Liver (tissue), 9 donors: ENCODE results near the gene TBC1D7. TPM values are rescaled to one million over a fixed set of nuclear protein-coding genes. Genes with fewer than 3 reads are reported as not detected.

Experiments used
- DNase-seq: peaks from one replicate; pipeline ENCODE4 v3.0.0-alpha.2; 2017; ENCODE audit warnings: low spot score
- H3K27ac ChIP-seq, 2 donors: one replicate each; pipeline ENCODE4 v1.7.0; 2013; ENCODE audit warnings: inconsistent platforms in 2 of 2, low read length in 2 of 2, control low read depth in 1 of 2, low read depth in 1 of 2, mild to moderate bottlenecking in 1 of 2
- H3K27me3 ChIP-seq, 4 donors: one replicate each; pipeline versions ENCODE4 v1.6.1 to v1.7.0; 2013; ENCODE audit warnings: low read length in 3 of 4, inconsistent platforms in 1 of 4, mild to moderate bottlenecking in 1 of 4, moderate library complexity in 1 of 4; ENCODE audit not compliant: control insufficient read depth in 4 of 4, insufficient read depth in 4 of 4
- H3K36me3 ChIP-seq, 4 donors: one replicate each; pipeline versions ENCODE4 v1.6.1 to v1.7.0; 2013; ENCODE audit warnings: low read length in 3 of 4, mild to moderate bottlenecking in 3 of 4, low read depth in 1 of 4, moderate library complexity in 1 of 4; ENCODE audit not compliant: control insufficient read depth in 4 of 4, insufficient read depth in 3 of 4
- H3K4me1 ChIP-seq, 4 donors: one replicate each; pipeline versions ENCODE4 v1.6.1 to v1.7.0; 2013; ENCODE audit warnings: low read length in 3 of 4, mild to moderate bottlenecking in 3 of 4, moderate library complexity in 1 of 4; ENCODE audit not compliant: control insufficient read depth in 4 of 4, insufficient read depth in 4 of 4
- H3K4me3 ChIP-seq, 3 donors: one replicate each; pipeline versions ENCODE4 v1.6.1 to v1.7.0; 2013; ENCODE audit warnings: low read length in 3 of 3, control low read depth in 1 of 3, low read depth in 1 of 3, mild to moderate bottlenecking in 1 of 3
- H3K9ac ChIP-seq, 2 donors: one replicate each; pipeline ENCODE4 v1.7.0; 2013; ENCODE audit warnings: low read length in 2 of 2, mild to moderate bottlenecking in 2 of 2, moderate library complexity in 2 of 2, control low read depth in 1 of 2, low read depth in 1 of 2
- H3K9me3 ChIP-seq, 4 donors: one replicate each; pipeline versions ENCODE4 v1.6.1 to v1.7.0; 2013; ENCODE audit warnings: low read length in 3 of 4; ENCODE audit not compliant: control insufficient read depth in 4 of 4
- CTCF ChIP-seq: fragments of 150-350 bp; IDR thresholded peaks from 2 replicates; pipeline ENCODE4 v1.5.1; 2017; ENCODE audit warnings: improper control_type of control experiment, low read depth, low read length; ENCODE audit not compliant: missing input control
- FOXA1 ChIP-seq: IDR thresholded peaks from 2 replicates; pipeline ENCODE4 v1.6.1; 2016; ENCODE audit warnings: antibody characterized with exemption
- FOXA2 ChIP-seq: IDR thresholded peaks from 2 replicates; pipeline ENCODE4 v1.6.1; 2016; ENCODE audit warnings: antibody characterized with exemption
- GABPA ChIP-seq, 2 donors: IDR thresholded peaks in 1 of 2; conservative IDR thresholded peaks in 1 of 2; 2 replicates each; pipeline ENCODE4 v1.6.1; 2016; ENCODE audit warnings: antibody characterized with exemption in 2 of 2, mild to moderate bottlenecking in 1 of 2, moderate library complexity in 1 of 2
- HNF4A ChIP-seq, 2 donors: conservative IDR thresholded peaks; 2 replicates each; pipeline ENCODE4 v1.6.1; 2016; ENCODE audit warnings: antibody characterized with exemption in 2 of 2, mild to moderate bottlenecking in 2 of 2
- NR2F2 ChIP-seq: IDR thresholded peaks from 2 replicates; pipeline ENCODE4 v1.6.1; 2016; ENCODE audit warnings: antibody characterized with exemption
- RAD21 ChIP-seq, 2 donors: IDR thresholded peaks; 2 replicates each; pipeline ENCODE4 v1.6.1; 2016; ENCODE audit warnings: antibody characterized with exemption in 2 of 2, mild to moderate bottlenecking in 2 of 2
- REST ChIP-seq: IDR thresholded peaks from 2 replicates; pipeline ENCODE4 v1.6.1; 2016; ENCODE audit warnings: antibody characterized with exemption, mild to moderate bottlenecking
- RXRA ChIP-seq, 2 donors: IDR thresholded peaks; 2 replicates each; pipeline ENCODE4 v1.6.1; 2017 to 2018; ENCODE audit warnings: antibody characterized with exemption in 2 of 2, mild to moderate bottlenecking in 1 of 2
- SP1 ChIP-seq: IDR thresholded peaks from 2 replicates; pipeline ENCODE4 v1.6.1; 2018; ENCODE audit warnings: antibody characterized with exemption, mild to moderate bottlenecking
- TAF1 ChIP-seq: conservative IDR thresholded peaks from 2 replicates; pipeline ENCODE4 v1.6.1; 2016; ENCODE audit warnings: antibody characterized with exemption, mild to moderate bottlenecking
- ZBTB33 ChIP-seq: IDR thresholded peaks from 2 replicates; pipeline ENCODE4 v1.6.1; 2016; ENCODE audit warnings: antibody characterized with exemption
- WGBS: extraction: QIAGEN DNeasy Blood & Tissue Kit; methylation state at CpG from one replicate; pipeline ENCODE4 v1.1.7; 2013; 5-methylcytosine and 5-hydroxymethylcytosine counted together
- polyA plus RNA-seq, 2 donors: library from polyadenylated mRNA; stranded (reverse) in 1 of 2; unstranded in 1 of 2; fragments of 200-250 nt in 1 of 2; fragments of >200 nt in 1 of 2; fragmentation: Nextera tagmentation in 1 of 2; extraction: Ambion mirVana in 1 of 2; gene quantifications; one replicate each; pipeline versions ENCODE4 v1.2.1 to v1.2.3, GENCODE V29; 2013 to 2015
- total RNA-seq, 2 donors: library from RNA; depleted of rRNA; stranded (reverse); fragments of >200 nt; gene quantifications; one replicate each; pipeline ENCODE4 v1.2.3, GENCODE V29; 2014
- TF ChIP-seq, protein P1 (sequence below): IDR thresholded peaks from 2 replicates; pipeline ENCODE4 v1.6.1; 2016; ENCODE audit warnings: antibody characterized with exemption
- donor health status: healthy.
- donor health status: healthy.
- donor health status: healthy.
- donor health status: healthy.
- donor health status: healthy.

Gene TBC1D7
- total and polyA plus RNA-seq, 4 donors, result 9.6 to 18.8 (median 10.6) TPM

DNA sequence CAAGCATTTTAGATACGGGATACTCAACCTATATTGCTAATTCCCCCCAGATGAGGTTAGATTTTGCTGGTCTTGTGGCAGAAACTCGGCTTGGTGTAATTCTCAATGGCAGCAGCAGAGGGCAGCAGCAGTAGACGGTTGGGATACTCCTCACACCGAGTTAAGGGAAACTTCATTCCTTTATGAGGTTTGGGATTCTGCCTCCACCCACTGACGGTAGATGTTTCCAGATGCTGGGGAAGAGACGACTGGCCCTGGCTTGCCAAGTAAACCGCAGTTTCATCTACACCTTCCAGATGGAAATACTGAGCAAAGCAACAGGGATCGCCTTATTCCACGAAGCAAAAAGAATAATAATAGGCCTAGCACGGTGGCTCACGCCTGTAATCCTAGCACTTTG, 8.2 kb upstream of the TBC1D7 start:
- DNase-seq, result peak; percentile 90
- no peak overlapping the region for H3K9ac ChIP-seq
- no peak overlapping the region for H3K4me3 ChIP-seq
- no peaks in the 10 kb centered on the region for H3K9me3 ChIP-seq
- no peaks in the 10 kb centered on the region for H3K4me1 ChIP-seq
- no peaks in the 10 kb centered on the region for H3K27me3 ChIP-seq
- H3K27ac ChIP-seq, result no peak overlapping the region
- TF ChIP-seq, protein P1, sequence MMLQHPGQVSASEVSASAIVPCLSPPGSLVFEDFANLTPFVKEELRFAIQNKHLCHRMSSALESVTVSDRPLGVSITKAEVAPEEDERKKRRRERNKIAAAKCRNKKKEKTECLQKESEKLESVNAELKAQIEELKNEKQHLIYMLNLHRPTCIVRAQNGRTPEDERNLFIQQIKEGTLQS, result no peak
- TF ChIP-seq REST (no peak), NR2F2 (no peak), ZBTB33 (no peak), FOXA2 (no peak), FOXA1 (no peak), TAF1 (no peak), SP1 (no peak), GABPA (IDR thresholded peaks at IDR 0.05 in 1 of 2, conservative IDR thresholded peaks at IDR 0.05 in 1 of 2) (no peak), RAD21 (IDR thresholded peaks at IDR 0.05) (peak; percentile 98 to 100), RXRA (IDR thresholded peaks at IDR 0.05) (peak in 1 of 2 donors; percentile 11), CTCF (peak; percentile 96), HNF4A (conservative IDR thresholded peaks at IDR 0.05) (no peak)
- no peaks in the 10 kb centered on the region for H3K36me3 ChIP-seq
- WGBS, result 35% methylated on average over 11 of the region's 11 CpGs

GRCh38 chr6:13334953-13335352, 6.6 kb upstream of the TBC1D7 start:
- no peaks in the 10 kb centered on the region for H3K9me3 ChIP-seq
- no peak overlapping the region for H3K27ac ChIP-seq
- no peaks in the 10 kb centered on the region for H3K36me3 ChIP-seq
- H3K4me1 ChIP-seq, result no peaks in the 10 kb centered on the region
- 73% methylated on average over 3 of the region's 3 CpGs for WGBS
- TF ChIP-seq RAD21 (IDR thresholded peaks at IDR 0.05), result no peak
- no peak for TF ChIP-seq RXRA (IDR thresholded peaks at IDR 0.05)
- no peak for TF ChIP-seq FOXA2
- H3K4me3 ChIP-seq, result no peak overlapping the region
- peak; percentile 53 for DNase-seq
- H3K9ac ChIP-seq, result no peak overlapping the region
- no peaks in the 10 kb centered on the region for H3K27me3 ChIP-seq
